Uterus (tissue), 2 donors: ENCODE results near the gene CBFA2T2.

ENCODE experiments used
- POLR2A ChIP-seq, 2 donors: fragments of 450-650 bp; IDR thresholded peaks; one replicate each; pipeline ENCODE4 v1.6.1; 2016; ENCODE audit warnings: antibody characterized with exemption in 2 of 2, mild to moderate bottlenecking in 1 of 2, moderate library complexity in 1 of 2
- TF ChIP-seq, protein P1 (sequence below), 4 experiments: fragments of 200-600 bp in 2 of 4; fragments of 450-650 bp in 2 of 4; sonication (generic) in 2 of 4; IDR thresholded peaks; one replicate each; pipeline ENCODE4 v1.5.1; 2016 to 2019; ENCODE audit warnings: antibody characterized with exemption in 4 of 4, mild to moderate bottlenecking in 2 of 4, moderate library complexity in 1 of 4

DNA sequence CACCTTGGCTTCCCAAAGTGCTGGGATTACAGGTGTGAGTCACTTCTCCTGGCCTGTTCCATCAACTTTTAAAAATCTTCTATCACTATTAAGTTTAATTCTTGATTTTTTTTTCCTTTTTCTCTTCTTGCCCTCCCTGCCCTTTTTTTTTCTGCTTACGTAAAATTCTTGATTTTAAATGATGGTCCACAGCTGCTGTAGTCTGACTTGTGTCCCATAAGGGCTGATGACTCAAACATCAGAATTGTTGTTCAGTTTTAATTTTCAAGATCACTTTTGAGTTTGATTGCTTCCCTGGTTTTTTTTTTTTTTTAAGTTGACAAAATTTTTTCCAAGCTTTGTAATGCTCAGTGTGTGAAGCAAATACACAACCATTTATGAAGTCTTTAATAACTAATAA is 61.9 kb downstream of the CBFA2T2 start:
- TF ChIP-seq, protein P1, sequence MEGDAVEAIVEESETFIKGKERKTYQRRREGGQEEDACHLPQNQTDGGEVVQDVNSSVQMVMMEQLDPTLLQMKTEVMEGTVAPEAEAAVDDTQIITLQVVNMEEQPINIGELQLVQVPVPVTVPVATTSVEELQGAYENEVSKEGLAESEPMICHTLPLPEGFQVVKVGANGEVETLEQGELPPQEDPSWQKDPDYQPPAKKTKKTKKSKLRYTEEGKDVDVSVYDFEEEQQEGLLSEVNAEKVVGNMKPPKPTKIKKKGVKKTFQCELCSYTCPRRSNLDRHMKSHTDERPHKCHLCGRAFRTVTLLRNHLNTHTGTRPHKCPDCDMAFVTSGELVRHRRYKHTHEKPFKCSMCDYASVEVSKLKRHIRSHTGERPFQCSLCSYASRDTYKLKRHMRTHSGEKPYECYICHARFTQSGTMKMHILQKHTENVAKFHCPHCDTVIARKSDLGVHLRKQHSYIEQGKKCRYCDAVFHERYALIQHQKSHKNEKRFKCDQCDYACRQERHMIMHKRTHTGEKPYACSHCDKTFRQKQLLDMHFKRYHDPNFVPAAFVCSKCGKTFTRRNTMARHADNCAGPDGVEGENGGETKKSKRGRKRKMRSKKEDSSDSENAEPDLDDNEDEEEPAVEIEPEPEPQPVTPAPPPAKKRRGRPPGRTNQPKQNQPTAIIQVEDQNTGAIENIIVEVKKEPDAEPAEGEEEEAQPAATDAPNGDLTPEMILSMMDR (IDR thresholded peaks at IDR 0.05): no peak
- TF ChIP-seq POLR2A (IDR thresholded peaks at IDR 0.05): no peak
